Stimulated activated effector memory CD8-positive, alpha-beta T cell treated with anti-CD3 and anti-CD28 coated beads, Interleukin-12 subunit alpha, Interleukin-12 subunit beta, amount 100 ng/mL, for 72 hours (primary cell): ENCODE results near the gene SLC37A3.
A peak's percentile ranks its signal among the peaks of the same experiment; 100 is the strongest.
"Not testable (repeated sequence)": the region's sequence is repeated elsewhere in the genome, so short reads cannot be mapped to it uniquely, and the experiment has no call there.

ENCODE experiments used
- ATAC-seq: fragments of 150-1000 bp; cut with Tn5 transposase; 2 replicates; pipeline ENCODE4 v1.10.0; 2021
- DNase-seq, 2 donors: peaks; one replicate each; pipeline ENCODE4 v3.0.0; 2021 to 2022; ENCODE audit warnings: low spot score in 2 of 2
- H3K27ac Mint-ChIP-seq: one replicate; pipeline ENCODE4 v1.8.0; 2022; ENCODE audit warnings: mild to moderate bottlenecking, mixed read lengths
- H3K36me3 Mint-ChIP-seq: one replicate; pipeline ENCODE4 v1.8.0; 2022; ENCODE audit warnings: mild to moderate bottlenecking, mixed read lengths
- H3K4me1 Mint-ChIP-seq: one replicate; pipeline ENCODE4 v1.8.0; 2022; ENCODE audit warnings: mixed read lengths
- H3K4me3 Mint-ChIP-seq: one replicate; pipeline ENCODE4 v1.8.0; 2022; ENCODE audit warnings: mild to moderate bottlenecking, mixed read lengths
- H3K9me3 Mint-ChIP-seq: one replicate; pipeline ENCODE4 v1.8.0; 2022; ENCODE audit warnings: mixed read lengths

SLC37A3 gene, protein sequence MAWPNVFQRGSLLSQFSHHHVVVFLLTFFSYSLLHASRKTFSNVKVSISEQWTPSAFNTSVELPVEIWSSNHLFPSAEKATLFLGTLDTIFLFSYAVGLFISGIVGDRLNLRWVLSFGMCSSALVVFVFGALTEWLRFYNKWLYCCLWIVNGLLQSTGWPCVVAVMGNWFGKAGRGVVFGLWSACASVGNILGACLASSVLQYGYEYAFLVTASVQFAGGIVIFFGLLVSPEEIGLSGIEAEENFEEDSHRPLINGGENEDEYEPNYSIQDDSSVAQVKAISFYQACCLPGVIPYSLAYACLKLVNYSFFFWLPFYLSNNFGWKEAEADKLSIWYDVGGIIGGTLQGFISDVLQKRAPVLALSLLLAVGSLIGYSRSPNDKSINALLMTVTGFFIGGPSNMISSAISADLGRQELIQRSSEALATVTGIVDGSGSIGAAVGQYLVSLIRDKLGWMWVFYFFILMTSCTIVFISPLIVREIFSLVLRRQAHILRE

DNA sequence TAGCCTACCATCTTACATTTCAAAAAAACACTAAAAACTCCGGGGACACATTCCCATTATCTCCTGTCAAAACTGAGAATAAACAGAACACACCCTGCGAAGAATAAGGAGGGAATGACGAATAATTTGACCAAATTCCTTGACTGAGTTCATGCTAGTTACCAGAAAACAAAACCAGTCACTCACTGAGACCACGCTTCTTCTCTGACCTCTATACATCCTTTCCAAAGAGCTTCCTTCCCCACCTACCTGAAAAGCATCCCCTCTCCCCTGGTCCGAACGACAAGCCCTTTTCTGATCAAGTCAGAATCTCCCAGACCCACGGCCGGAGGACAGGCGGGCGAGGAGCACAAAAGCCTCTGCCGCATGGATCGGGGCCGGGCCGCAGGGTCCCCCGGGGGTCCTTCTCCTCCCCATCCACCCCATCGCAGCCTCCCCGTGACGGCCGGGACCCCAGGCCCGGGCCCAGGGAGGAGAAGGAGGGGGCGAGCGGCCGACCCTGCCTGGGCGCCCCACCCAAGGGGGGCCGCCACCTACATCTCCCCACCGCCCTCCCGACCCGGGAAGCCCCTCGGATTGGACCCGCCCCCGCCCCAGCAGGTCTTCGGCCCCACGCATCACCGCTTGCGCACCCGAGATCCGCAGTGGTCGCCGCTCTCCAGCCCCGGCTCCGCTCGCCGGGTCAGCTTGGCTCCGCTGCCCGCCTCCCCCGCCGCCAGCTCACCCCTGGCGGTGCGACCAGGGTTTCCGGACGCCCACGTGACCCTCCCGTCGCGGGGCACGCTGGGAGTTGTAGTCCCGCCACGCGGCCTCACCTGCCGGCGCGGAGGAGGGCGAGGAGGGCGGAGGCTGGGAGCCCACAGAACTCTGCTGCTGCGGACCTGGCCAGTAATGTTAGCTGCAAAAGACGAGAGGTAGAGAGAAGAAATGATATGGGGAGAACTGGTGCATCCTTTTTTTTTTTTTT, at the start of gene SLC37A3:
SLC37A3 (minus strand) TSS at position 747 of the 967 bp plus-strand sequence. CDS start 16,004 bp downstream, outside the sequence.
- peak; percentile 82 to 93 for DNase-seq
- peaks cover 24% of the 10 kb centered on the region for H3K4me1 Mint-ChIP-seq
- peak within 1 kb of the TSS; percentile 85 for H3K27ac Mint-ChIP-seq
- H3K9me3 Mint-ChIP-seq = no peaks in the 10 kb centered on the region
- peak within 1 kb of the TSS; percentile 82 for H3K4me3 Mint-ChIP-seq
- H3K36me3 Mint-ChIP-seq = peaks cover 5% of the 10 kb centered on the region
- ATAC-seq = peak; percentile 97

DNA sequence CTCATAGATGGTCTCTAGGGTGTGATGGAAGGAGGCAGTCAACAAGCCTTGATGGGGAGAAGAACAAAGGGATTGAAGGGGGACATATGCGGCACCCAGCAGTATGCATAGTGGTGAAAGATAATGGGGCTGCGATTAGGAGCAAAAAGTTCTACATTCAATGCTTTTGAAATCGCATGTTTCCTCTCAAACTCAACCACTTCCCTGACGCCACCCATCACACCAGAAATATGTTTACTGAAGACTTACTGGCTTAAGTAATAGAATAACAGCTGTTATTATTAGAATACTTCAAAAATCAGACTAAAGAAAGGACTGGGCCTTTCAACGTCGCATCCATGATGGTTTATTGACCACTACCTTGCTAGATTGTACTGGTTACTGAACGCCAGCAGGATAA, 49.5 kb upstream of the SLC37A3 start:
- Mint-ChIP-seq H3K27ac (no peak overlapping the region), H3K36me3 (peaks cover 10% of the 10 kb centered on the region), H3K9me3 (no peaks in the 10 kb centered on the region), H3K4me1 (peaks cover 15% of the 10 kb centered on the region), H3K4me3 (no peak overlapping the region)
- ATAC-seq (no peak), DNase-seq (no peak)

DNA sequence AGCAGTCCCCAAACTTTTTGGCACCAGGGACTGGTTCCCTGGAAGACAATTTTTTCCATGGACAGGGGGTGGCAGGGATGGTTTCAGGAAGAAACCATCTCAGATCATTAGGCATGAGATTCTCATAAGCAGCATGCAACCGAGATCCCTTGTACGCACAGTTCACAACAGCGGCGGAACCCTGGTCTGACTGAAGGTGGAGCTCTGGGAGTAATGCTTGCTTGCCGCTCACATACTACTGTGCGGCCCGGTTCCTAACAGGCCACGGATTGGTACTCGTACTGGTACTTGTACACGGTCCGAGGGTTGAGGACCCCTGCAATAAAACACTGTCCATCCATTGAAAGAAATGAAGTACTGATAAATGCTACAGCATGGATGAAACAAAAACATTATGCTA, 48.1 kb upstream of the SLC37A3 start:
- ATAC-seq = no peak
- Mint-ChIP-seq H3K9me3 (no peaks in the 10 kb centered on the region), H3K4me1 (peaks cover 5% of the 10 kb centered on the region), H3K36me3 (no peaks in the 10 kb centered on the region), H3K4me3 (no peak overlapping the region), H3K27ac (no peak overlapping the region)
- DNase-seq = no peak

DNA sequence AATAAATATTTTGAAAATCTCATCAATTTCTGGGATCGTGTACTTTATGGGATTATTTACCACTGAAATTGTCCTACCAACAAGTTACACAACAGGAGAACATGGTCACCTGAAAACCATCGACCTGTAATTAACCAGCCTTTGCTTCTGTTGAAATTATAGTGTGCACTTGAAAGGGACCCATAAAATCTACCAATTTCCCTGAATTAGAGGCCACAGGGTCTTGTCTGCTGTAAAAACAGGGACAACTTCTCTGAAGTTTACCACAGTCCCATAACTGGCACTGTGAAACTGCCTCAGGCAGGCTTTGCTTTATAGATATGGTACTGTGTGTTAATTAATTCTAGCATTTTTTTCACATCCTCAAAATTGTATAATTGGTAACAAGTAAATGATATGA, 43.2 kb upstream of the SLC37A3 start:
- Mint-ChIP-seq H3K4me1 (no peaks in the 10 kb centered on the region), H3K4me3 (no peak overlapping the region), H3K36me3 (no peaks in the 10 kb centered on the region), H3K27ac (no peak overlapping the region), H3K9me3 (no peaks in the 10 kb centered on the region)
- DNase-seq = no peak
- ATAC-seq = no peak

DNA sequence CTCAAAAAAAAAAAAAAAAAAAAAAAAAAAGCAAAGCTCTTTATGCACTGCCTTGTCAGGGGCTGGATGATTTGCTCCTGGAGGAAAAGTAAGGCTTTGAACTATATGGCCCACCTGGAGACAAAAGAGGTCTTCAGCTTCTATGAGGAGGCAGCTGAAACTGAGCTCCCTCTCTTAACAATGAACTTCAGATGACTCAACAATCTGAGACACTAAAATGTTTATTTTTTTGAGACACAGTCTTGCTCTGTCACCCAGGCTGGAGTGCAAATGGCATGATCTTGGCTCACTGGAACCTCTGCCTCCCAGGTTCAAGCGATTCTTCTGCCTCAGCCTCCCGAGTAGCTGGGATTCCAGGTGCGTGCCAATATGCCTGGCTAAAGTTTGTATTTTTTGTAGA, 42.3 kb upstream of the SLC37A3 start:
- no peak overlapping the region for H3K4me3 Mint-ChIP-seq
- DNase-seq = no peak
- no peaks in the 10 kb centered on the region for H3K4me1 Mint-ChIP-seq
- no peaks in the 10 kb centered on the region for H3K36me3 Mint-ChIP-seq
- no peak for ATAC-seq
- no peaks in the 10 kb centered on the region for H3K9me3 Mint-ChIP-seq
- no peak overlapping the region for H3K27ac Mint-ChIP-seq

DNA sequence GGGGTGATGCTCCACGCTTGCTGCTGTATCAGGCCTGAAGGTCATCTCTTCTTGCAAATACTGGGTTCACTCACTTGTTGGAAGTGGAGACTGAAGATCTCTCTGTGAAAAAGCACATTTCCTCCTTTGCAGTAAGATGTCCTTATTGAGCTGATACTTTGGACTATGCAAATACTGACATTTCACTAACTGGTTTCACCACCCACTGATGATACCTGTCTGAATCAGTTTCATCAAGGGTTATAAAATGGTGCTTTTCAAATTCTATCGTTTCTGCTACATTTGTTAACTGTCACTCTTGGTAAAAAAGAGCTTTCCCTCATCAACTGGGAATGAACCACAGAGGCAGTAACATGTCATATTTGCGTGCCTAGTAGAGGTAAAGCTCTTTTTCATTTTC, 41.0 kb upstream of the SLC37A3 start:
- ATAC-seq = peak; percentile 59
- Mint-ChIP-seq H3K4me1 (no peaks in the 10 kb centered on the region), H3K27ac (no peak overlapping the region), H3K9me3 (no peaks in the 10 kb centered on the region), H3K4me3 (no peak overlapping the region), H3K36me3 (no peaks in the 10 kb centered on the region)
- DNase-seq = no peak

DNA sequence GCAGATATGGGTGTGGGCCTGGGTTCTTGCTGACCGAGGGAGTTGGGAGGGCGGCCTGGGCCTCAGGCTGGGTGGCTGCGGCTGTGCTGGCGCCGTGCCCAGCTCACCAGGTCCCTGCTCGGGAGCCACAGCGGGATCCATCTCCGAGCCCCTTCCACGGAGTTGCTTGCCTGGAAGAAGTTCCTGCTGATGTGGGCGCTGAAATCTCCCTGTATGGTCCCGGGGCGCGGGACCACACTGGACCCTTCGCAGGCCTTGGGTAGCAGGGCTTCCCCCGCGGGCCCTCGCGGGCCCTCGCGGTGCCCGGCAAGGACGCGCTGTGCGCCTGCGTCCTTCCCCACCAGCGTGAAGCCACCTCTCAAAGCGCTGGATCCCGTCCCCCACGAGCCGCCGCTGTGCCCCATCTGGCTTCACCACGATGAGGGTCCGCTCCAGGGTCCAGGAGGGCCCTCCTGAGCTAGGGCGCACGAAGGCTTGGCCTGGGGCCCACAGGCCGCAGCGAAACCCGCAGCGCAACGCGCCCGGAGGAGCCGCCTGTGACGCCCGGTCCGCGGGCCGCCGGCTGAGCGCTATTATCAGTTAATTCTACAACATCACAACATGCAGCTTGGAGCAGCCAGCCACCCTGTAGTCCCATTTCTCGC, 37.0 kb upstream of the SLC37A3 start:
- DNase-seq = no peak
- no peak for ATAC-seq
- Mint-ChIP-seq H3K4me1 (no peaks in the 10 kb centered on the region), H3K9me3 (no peaks in the 10 kb centered on the region), H3K4me3 (no peak overlapping the region), H3K36me3 (no peaks in the 10 kb centered on the region), H3K27ac (no peak overlapping the region)

DNA sequence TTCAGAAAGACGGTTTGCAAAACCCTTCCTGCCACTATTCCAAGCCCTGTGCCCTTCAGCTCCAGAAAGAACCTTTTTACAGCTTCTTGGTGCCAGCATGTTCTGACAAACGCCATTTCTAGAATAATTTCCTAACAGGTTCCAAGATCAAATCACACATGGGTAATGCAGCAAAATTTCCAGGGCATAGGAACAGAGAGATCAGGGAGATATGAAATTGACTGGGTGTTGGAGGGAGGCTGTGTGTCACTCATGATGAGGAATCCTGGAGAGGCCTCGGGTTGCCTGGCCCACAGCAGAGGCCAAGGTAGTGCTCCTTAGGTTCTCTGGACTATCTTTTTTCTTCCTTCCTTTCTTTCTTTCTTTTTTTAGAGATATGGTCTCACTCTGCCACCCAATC, 35.1 kb upstream of the SLC37A3 start:
- no peaks in the 10 kb centered on the region for H3K4me1 Mint-ChIP-seq
- ATAC-seq (no peak), DNase-seq (no peak)
- H3K4me3 Mint-ChIP-seq = no peak overlapping the region
- H3K9me3 Mint-ChIP-seq = no peaks in the 10 kb centered on the region
- H3K27ac Mint-ChIP-seq = no peak overlapping the region
- no peaks in the 10 kb centered on the region for H3K36me3 Mint-ChIP-seq

DNA sequence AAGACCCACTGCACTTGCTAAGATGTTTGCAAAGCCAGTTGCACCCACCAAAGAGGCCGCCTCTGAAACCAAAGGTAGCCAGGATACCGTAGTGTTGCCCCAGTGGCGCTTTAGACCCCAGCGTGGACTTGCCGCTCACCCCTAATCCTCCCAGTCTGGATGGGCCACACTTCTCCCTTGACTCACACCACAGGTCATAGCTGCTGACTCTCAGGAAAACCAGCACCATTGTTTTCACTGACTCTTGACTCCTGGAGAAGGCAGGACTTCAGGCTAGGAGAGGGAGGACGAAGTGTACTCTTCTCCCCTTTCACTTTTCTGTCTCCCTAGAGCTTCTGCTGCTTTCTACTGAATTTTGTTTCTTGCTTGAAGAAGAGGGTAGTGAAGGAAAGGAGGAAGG, 27.8 kb upstream of the SLC37A3 start:
- no peaks in the 10 kb centered on the region for H3K9me3 Mint-ChIP-seq
- H3K4me3 Mint-ChIP-seq = no peak overlapping the region
- ATAC-seq (no peak), DNase-seq (no peak)
- H3K4me1 Mint-ChIP-seq = no peaks in the 10 kb centered on the region
- H3K36me3 Mint-ChIP-seq = peaks cover 7% of the 10 kb centered on the region
- H3K27ac Mint-ChIP-seq = no peak overlapping the region

DNA sequence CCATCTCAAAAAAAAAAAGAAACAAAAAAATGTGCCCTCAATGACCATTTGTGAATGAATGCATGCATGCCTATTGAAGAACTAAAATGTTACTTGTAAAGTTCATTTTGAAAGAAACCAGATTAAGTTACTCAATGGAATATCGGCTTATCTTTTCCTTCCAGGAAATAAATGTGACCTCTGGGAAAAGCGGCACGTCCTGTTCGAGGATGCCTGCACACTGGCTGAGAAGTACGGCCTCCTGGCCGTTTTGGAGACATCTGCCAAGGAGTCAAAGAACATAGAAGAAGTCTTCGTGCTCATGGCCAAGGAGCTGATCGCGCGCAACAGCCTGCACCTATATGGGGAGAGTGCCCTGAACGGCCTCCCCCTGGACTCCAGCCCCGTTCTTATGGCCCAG, 27.4 kb upstream of the SLC37A3 start:
- Mint-ChIP-seq H3K9me3 (no peaks in the 10 kb centered on the region), H3K4me3 (no peak overlapping the region), H3K4me1 (no peaks in the 10 kb centered on the region), H3K36me3 (peaks cover 7% of the 10 kb centered on the region), H3K27ac (no peak overlapping the region)
- DNase-seq (no peak), ATAC-seq (no peak)

DNA sequence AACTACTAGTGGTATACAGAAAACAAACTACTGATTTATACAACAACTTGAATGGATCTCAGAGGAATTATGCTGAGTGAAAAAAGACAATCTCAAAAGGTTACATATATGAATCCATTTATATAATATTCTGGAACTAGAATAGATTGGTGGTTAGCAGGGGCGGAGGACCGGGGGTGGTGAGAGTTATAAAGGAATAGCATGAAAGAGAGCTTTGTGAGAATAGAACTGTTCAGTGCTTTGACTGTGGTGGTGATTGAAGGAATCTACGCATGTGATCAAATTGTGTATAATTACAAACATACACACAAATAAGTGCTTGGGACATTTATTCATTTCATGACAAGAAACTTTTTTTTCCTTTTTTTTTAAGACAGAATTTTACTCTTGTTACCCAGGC, 25.2 kb upstream of the SLC37A3 start:
- no peaks in the 10 kb centered on the region for H3K4me1 Mint-ChIP-seq
- H3K4me3 Mint-ChIP-seq = no peak overlapping the region
- DNase-seq (no peak), ATAC-seq (no peak)
- H3K27ac Mint-ChIP-seq = no peak overlapping the region
- peaks cover 7% of the 10 kb centered on the region for H3K36me3 Mint-ChIP-seq
- no peaks in the 10 kb centered on the region for H3K9me3 Mint-ChIP-seq

DNA sequence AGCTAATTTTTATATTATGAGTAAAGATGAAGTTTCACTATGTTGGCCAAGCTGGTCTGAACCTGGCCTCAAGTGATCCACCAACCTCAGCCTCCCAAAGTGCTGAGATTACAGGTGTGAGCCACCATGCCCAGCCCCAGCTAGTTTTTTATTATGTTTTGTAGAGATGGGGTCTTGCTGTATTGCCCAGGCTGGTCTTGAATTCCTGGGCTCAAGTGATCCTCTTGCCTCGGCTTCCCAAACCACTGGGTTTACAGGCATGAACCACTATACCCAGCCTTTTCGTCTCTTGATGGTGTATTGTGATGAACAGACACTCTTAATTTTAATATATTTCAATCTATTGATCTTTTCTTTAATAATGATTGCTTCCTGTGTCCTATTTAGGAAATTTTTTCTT, 23.2 kb upstream of the SLC37A3 start:
- Mint-ChIP-seq H3K36me3 (no peaks in the 10 kb centered on the region), H3K4me3 (no peak overlapping the region), H3K9me3 (no peaks in the 10 kb centered on the region), H3K4me1 (no peaks in the 10 kb centered on the region), H3K27ac (no peak overlapping the region)
- DNase-seq (no peak), ATAC-seq (no peak)

DNA sequence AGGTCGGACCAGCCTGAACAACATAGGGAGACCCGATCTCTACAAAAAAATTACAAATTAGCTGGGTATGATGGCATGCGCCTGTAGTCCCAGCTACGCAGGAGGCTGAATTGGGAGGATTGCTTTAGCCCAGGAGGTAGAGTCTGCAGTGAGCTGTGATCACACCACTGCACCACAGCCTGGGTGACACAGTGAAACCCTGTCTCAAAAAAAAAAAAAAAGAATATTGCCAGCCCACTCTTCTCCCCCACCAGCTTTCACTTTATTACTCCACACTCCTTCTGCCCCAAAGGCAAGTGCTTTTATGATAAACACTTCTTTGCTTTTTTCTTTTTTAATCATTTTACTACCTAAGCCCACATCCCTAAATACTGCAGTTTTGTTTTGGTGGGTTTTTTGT, 20.3 kb upstream of the SLC37A3 start:
- H3K4me3 Mint-ChIP-seq = no peak overlapping the region
- DNase-seq (no peak), ATAC-seq (no peak)
- H3K9me3 Mint-ChIP-seq = no peaks in the 10 kb centered on the region
- H3K4me1 Mint-ChIP-seq = no peaks in the 10 kb centered on the region
- no peaks in the 10 kb centered on the region for H3K36me3 Mint-ChIP-seq
- H3K27ac Mint-ChIP-seq = no peak overlapping the region

DNA sequence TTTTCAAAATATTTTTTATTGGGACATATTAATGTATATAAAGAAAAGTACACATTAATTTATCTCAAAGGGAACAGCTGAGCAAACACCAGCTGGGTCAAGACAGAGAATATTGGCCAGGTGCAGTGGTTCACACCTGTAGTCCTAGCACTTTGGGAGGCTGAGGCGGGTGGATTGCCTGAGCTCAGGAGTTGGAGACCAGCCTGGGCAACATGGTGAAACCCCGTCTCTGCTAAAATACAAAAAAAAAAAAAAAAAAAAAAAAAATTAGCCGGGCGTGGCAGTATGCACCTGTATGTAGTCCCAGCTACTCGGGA, 19.8 kb upstream of the SLC37A3 start:
- H3K9me3 Mint-ChIP-seq, DNase-seq, H3K36me3 Mint-ChIP-seq, H3K27ac Mint-ChIP-seq, ATAC-seq, H3K4me1 Mint-ChIP-seq, H3K4me3 Mint-ChIP-seq: not testable (repeated sequence)

DNA sequence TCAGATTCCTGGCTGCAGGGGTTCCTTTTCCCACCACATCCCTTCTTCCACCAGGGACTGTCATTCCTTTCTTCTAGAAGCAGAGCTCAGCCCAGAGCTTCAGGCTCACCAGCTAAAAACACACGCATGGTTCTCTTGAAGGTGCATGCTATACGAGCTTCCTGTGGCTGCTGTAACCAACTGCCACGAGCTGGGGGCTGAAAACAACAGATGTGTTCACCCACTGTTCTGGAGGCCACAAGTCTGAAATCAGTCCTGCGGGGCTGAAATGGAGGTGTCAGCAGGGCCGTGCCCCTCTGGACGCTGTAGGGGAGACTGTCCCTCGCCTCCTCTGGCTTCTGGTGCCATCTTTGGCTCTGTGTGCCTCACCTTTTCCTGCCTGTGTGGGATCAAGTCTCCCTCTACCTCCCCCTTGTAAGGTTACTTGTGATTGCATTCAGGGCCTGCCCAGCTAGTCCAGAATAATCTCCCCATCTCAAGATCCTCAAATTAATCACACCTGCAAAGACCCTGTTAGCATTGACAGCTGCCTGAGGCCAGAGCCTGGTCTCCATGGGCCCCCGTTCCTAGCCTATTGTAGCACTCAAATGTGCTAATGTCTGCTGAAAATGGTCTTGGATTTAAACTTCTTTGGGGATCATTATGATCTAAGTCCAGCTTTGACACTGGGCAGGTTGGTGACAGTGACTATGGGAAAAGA, 19.3 kb upstream of the SLC37A3 start:
- H3K9me3 Mint-ChIP-seq = no peaks in the 10 kb centered on the region
- no peaks in the 10 kb centered on the region for H3K36me3 Mint-ChIP-seq
- DNase-seq = no peak
- ATAC-seq = no peak
- H3K27ac Mint-ChIP-seq = no peak overlapping the region
- no peaks in the 10 kb centered on the region for H3K4me1 Mint-ChIP-seq
- H3K4me3 Mint-ChIP-seq = no peak overlapping the region
